ENCODE results near the gene LAMP5.

DNA sequence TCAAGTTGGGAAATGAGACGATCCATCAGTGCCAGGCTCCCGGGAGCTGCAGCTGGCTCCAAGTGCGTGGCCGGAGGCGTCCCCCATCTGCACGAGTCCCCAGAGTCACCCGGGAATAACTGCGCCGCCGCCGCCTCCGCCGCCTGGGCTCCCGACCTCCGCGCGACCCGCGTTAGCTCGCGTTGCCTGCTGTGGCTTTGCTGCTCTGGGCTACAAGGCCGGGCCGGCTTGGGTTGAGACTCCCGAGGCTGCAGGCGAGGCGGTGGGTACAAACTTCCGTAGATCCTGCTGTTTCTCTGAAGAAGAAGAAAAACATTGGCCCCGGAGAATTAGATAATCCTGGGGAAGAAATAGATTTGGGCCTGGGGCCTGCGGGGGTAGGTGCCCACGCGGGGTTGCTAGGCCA is 7.4 kb upstream of the LAMP5 start:
- TF ChIP-seq, protein P1, sequence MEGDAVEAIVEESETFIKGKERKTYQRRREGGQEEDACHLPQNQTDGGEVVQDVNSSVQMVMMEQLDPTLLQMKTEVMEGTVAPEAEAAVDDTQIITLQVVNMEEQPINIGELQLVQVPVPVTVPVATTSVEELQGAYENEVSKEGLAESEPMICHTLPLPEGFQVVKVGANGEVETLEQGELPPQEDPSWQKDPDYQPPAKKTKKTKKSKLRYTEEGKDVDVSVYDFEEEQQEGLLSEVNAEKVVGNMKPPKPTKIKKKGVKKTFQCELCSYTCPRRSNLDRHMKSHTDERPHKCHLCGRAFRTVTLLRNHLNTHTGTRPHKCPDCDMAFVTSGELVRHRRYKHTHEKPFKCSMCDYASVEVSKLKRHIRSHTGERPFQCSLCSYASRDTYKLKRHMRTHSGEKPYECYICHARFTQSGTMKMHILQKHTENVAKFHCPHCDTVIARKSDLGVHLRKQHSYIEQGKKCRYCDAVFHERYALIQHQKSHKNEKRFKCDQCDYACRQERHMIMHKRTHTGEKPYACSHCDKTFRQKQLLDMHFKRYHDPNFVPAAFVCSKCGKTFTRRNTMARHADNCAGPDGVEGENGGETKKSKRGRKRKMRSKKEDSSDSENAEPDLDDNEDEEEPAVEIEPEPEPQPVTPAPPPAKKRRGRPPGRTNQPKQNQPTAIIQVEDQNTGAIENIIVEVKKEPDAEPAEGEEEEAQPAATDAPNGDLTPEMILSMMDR (IDR thresholded peaks at IDR 0.05): no peak
- TF ChIP-seq POLR2A (IDR thresholded peaks at IDR 0.05): no peak
